Measurements from ENCODE around the gene PEX12. TPM values are rescaled to one million over a fixed set of nuclear protein-coding genes. Genes with fewer than 3 reads are reported as not detected.
A peak's percentile ranks its signal among the peaks of the same experiment; 100 is the strongest.
"Not testable (repeated sequence)": the region's sequence is repeated elsewhere in the genome, so short reads cannot be mapped to it uniquely, and the experiment has no call there.

PEX12 gene
- 1 to 10 TPM; 3.5 to 4.5 TPM for total RNA-seq

DNA sequence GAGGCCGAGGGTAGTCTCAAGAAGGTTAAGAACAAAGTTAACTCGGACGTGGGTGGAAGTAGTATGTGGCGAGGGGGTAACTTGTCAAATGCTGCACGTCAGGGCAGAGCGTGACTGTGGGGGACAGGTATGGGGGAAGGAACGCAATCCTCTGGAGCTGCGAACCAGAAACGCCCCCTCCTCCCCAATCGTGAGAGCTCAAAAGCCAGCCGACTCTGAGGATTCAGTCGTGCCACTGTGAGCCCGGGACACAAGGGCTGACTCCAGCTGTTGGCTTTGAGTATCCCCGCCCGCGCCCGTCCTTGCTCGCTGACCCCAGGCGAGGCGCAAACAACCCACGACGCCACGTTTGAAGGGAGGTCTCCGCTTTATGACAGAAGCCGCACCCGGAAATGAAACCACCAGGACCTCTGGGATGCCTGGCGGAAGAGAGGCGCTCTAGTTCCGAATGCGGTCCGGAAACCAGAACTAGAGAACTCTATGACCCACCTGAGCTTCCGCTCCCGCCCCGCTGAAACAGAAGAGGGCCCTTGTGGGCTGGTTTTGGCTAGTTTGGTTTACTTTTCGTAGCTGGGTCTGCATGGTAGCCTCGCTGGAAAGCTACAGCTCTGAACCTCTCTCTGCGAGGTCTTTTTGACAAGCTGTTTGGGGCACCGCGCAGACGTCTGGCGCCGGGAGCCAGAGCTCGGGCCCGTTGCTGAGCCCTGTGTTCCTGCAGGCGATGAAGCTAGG, at the start of gene PEX12:
Gene PEX12 (minus strand): TSS at position 375 of the 732 bp plus-strand sequence. CDS start 550 bp downstream, outside the sequence.
- peak; percentile 93 for DNase-seq (ENCODE audit: low spot score)
- Mint-ChIP-seq H3K36me3 (no peaks in the 10 kb centered on the region), H3K27me3 (peaks cover 0 to 3% of the 10 kb centered on the region in 2 donors), H3K27ac (peak within 1 kb of the TSS; percentile 98 to 100), H3K4me3 (peak within 1 kb of the TSS; percentile 99), H3K9me3 (no peaks in the 10 kb centered on the region), H3K4me1 (ENCODE audit: low read depth in 2 of 2) (peaks cover 21 to 26% of the 10 kb centered on the region in 2 donors)
- ATAC-seq, result peak; percentile 98

DNA sequence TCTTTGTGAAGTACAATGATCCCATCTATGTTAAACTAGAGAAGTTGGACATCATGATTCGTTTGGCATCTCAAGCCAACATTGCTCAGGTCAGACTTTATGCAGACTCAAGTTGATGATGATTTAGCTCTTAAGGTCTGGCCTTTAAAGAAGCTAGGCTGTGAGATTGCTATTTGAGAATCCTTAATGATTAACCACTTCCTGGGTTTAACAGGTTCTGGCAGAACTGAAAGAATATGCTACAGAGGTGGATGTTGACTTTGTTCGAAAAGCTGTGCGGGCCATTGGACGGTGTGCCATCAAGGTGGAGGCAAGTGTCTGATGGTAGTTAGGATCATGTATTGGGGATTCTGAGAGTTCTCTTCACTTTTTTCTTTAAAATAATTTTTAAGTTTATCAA, 49.0 kb upstream of the PEX12 start:
- ATAC-seq (no peak), DNase-seq (ENCODE audit: low spot score) (no peak)
- H3K4me3 Mint-ChIP-seq, result no peak overlapping the region
- H3K9me3 Mint-ChIP-seq, result no peaks in the 10 kb centered on the region
- peak overlapping the region in 1 of 2 donors; percentile 39 for H3K27ac Mint-ChIP-seq
- no peaks in the 10 kb centered on the region for H3K4me1 Mint-ChIP-seq (ENCODE audit: low read depth in 2 of 2)
- no peaks in the 10 kb centered on the region for H3K27me3 Mint-ChIP-seq
- peaks cover 31% of the 10 kb centered on the region for H3K36me3 Mint-ChIP-seq

- Mint-ChIP-seq H3K4me3 (no peak overlapping the region), H3K27ac (no peak overlapping the region), H3K9me3 (no peaks in the 10 kb centered on the region), H3K27me3 (no peaks in the 10 kb centered on the region), H3K36me3 (peaks cover 25% of the 10 kb centered on the region), H3K4me1 (ENCODE audit: low read depth in 2 of 2) (no peaks in the 10 kb centered on the region)
- DNase-seq (ENCODE audit: low spot score), result no peak
- ATAC-seq, result no peak
Measured at GRCh38 chr17:35621768-35622167, 43.4 kb upstream of the PEX12 start.

- no peaks in the 10 kb centered on the region for H3K9me3 Mint-ChIP-seq
- no peaks in the 10 kb centered on the region for H3K27me3 Mint-ChIP-seq
- DNase-seq (ENCODE audit: low spot score) (no peak), ATAC-seq (no peak)
- no peaks in the 10 kb centered on the region for H3K36me3 Mint-ChIP-seq
- H3K27ac Mint-ChIP-seq, result no peak overlapping the region
- no peaks in the 10 kb centered on the region for H3K4me1 Mint-ChIP-seq (ENCODE audit: low read depth in 2 of 2)
- H3K4me3 Mint-ChIP-seq, result no peak overlapping the region
Measured at GRCh38 chr17:35618628-35619027, 40.3 kb upstream of the PEX12 start.

DNA sequence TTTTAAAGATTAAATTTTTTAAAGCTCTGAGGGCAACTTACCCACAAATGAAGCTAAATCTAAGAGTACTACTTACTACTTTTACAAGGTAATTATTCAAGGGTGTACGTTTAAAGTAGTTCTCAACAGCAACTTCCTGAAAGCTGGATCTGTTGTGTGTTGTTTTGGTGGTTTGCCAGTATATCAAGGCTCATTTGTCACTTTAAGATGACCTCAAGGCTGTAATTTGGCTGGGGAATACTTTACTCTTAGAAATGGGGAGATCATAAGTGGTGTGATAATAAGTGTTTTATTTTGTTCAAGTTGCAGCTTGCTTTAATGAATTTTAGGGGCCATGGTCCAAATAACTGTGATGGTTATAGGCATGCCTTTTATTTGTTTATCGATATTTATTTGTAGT, 39.1 kb upstream of the PEX12 start:
- DNase-seq (ENCODE audit: low spot score) (no peak), ATAC-seq (no peak)
- H3K27me3 Mint-ChIP-seq, result no peaks in the 10 kb centered on the region
- H3K9me3 Mint-ChIP-seq, result no peaks in the 10 kb centered on the region
- no peak overlapping the region for H3K4me3 Mint-ChIP-seq
- no peaks in the 10 kb centered on the region for H3K36me3 Mint-ChIP-seq
- H3K4me1 Mint-ChIP-seq (ENCODE audit: low read depth in 2 of 2), result no peaks in the 10 kb centered on the region
- H3K27ac Mint-ChIP-seq, result no peak overlapping the region

DNA sequence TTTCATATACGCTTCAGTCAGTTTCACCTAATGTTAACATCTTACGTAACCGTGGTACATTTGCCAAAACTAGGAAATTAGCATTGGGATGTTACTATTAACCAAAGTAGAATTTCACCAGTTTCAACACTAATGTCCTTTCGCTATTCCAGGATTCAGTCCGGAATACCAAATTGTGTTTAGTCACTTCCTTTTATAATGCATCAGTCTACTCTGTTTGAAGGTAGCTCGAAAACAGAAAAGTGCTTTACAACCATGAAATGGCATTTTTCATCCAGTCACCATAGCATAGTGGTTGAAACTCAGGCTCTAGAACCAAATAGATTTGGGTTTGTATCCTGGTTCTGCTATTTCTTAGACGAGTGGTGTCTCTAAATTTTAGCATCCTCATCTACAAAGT, 38.2 kb upstream of the PEX12 start:
- Mint-ChIP-seq H3K4me1 (ENCODE audit: low read depth in 2 of 2) (no peaks in the 10 kb centered on the region), H3K4me3 (no peak overlapping the region), H3K27me3 (no peaks in the 10 kb centered on the region), H3K36me3 (no peaks in the 10 kb centered on the region), H3K9me3 (no peaks in the 10 kb centered on the region), H3K27ac (no peak overlapping the region)
- no peak for DNase-seq (ENCODE audit: low spot score)
- no peak for ATAC-seq

DNA sequence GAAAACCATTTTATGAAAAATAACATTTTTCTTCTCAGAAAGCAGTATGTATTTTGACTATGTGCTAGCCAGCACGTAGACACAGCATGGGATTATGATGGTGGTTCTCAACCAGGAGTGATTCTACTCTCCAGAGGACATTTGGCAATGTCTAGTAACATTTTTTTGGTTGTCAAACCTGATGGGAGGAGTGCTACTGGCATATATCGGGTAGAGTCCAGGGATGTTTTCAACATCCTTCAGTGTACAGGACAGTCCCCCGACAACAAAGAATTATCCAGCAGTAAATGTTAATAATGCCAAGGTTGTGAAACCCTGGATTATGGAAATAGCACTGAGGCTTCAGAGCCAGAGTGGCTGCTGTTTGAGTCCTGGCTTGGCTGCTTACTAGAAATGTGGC, 36.4 kb upstream of the PEX12 start:
- Mint-ChIP-seq H3K36me3 (no peaks in the 10 kb centered on the region), H3K9me3 (no peaks in the 10 kb centered on the region), H3K4me3 (no peak overlapping the region), H3K27ac (no peak overlapping the region), H3K27me3 (no peaks in the 10 kb centered on the region), H3K4me1 (ENCODE audit: low read depth in 2 of 2) (no peaks in the 10 kb centered on the region)
- DNase-seq (ENCODE audit: low spot score) (no peak), ATAC-seq (no peak)

- H3K36me3 Mint-ChIP-seq, result peaks cover 3% of the 10 kb centered on the region
- no peaks in the 10 kb centered on the region for H3K4me1 Mint-ChIP-seq (ENCODE audit: low read depth in 2 of 2)
- no peaks in the 10 kb centered on the region for H3K27me3 Mint-ChIP-seq
- DNase-seq (ENCODE audit: low spot score), result no peak
- H3K27ac Mint-ChIP-seq, result no peak overlapping the region
- H3K9me3 Mint-ChIP-seq, result no peaks in the 10 kb centered on the region
- no peak for ATAC-seq
- H3K4me3 Mint-ChIP-seq, result no peak overlapping the region
Measured at GRCh38 chr17:35612924-35613521, 34.7 kb upstream of the PEX12 start.

DNA sequence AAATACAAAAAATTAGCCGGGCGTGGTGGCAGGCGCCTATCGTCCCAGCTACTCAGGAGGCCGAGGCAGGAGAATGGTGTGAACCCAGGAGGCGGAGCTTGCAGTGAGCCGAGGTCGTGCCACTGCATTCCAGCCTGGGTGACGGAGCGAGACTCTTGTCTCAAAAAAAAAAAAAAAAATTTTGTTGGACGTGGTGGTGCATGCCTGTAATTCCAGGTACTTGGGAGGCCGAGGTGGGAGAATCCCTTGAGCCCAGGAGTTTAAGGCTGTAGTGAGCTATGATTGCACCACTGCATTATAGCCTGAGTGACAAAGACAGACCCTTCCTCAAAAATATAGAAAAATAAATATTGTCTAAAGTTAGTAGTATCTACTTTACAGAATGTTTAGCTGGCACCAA, 32.4 kb upstream of the PEX12 start:
- ATAC-seq; DNase-seq (ENCODE audit: low spot score); H3K27me3 Mint-ChIP-seq; H3K4me1 Mint-ChIP-seq (ENCODE audit: low read depth in 2 of 2); H3K27ac Mint-ChIP-seq; H3K4me3 Mint-ChIP-seq; H3K9me3 Mint-ChIP-seq: not testable (repeated sequence)
- peaks cover 12% of the 10 kb centered on the region for H3K36me3 Mint-ChIP-seq

GRCh38 chr17:35609831-35610230, 31.5 kb upstream of the PEX12 start:
- ATAC-seq (no peak), DNase-seq (ENCODE audit: low spot score) (no peak)
- no peaks in the 10 kb centered on the region for H3K4me1 Mint-ChIP-seq (ENCODE audit: low read depth in 2 of 2)
- H3K9me3 Mint-ChIP-seq, result no peaks in the 10 kb centered on the region
- no peak overlapping the region for H3K4me3 Mint-ChIP-seq
- H3K36me3 Mint-ChIP-seq, result peaks cover 17% of the 10 kb centered on the region
- H3K27me3 Mint-ChIP-seq, result no peaks in the 10 kb centered on the region
- no peak overlapping the region for H3K27ac Mint-ChIP-seq

- Mint-ChIP-seq H3K4me1 (ENCODE audit: low read depth in 2 of 2) (no peaks in the 10 kb centered on the region), H3K27me3 (no peaks in the 10 kb centered on the region), H3K9me3 (no peaks in the 10 kb centered on the region), H3K27ac (no peak overlapping the region), H3K4me3 (no peak overlapping the region), H3K36me3 (peaks cover 24% of the 10 kb centered on the region)
- no peak for ATAC-seq
- no peak for DNase-seq (ENCODE audit: low spot score)
Measured at GRCh38 chr17:35607239-35607847, 29.0 kb upstream of the PEX12 start.

DNA sequence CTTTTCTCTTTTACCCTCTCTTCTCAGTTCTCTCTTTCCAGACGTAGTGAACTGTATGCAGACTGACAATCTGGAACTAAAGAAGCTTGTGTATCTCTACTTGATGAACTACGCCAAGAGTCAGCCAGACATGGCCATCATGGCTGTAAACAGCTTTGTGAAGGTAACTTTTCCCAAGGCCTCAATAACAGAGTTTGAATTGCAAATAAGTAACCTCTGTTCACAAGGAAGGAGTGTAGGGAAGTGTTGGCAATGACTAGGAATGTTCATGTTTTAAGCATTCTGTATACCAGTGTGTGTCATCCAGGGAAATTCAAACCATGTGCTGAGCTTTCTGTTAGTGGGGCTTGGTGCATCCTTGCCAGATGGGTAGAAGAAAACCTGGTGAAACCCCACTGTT, 27.3 kb upstream of the PEX12 start:
- ATAC-seq, result no peak
- Mint-ChIP-seq H3K27ac (no peak overlapping the region), H3K27me3 (no peaks in the 10 kb centered on the region), H3K4me3 (no peak overlapping the region), H3K4me1 (ENCODE audit: low read depth in 2 of 2) (no peaks in the 10 kb centered on the region), H3K9me3 (no peaks in the 10 kb centered on the region), H3K36me3 (peaks cover 27% of the 10 kb centered on the region)
- DNase-seq (ENCODE audit: low spot score), result no peak

DNA sequence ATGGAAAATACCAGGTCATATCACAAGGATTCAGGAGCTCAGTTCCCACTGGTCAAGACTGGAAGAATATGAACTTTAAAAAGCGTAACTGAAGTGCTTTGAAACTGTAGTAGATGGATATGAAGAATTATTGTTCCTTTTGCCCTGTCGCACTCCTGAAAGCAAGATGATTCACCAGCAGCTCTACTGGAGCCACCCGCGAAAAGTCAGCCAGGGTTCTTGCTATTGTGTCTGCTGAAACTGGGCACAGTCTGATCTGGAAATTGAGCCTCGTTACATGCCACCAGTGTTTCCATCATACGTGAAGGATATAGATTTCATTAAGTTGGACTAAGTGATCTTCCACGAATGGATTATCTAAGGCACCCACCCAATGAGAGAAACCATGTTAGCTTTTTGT, 25.3 kb upstream of the PEX12 start:
- Mint-ChIP-seq H3K9me3 (no peaks in the 10 kb centered on the region), H3K27me3 (no peaks in the 10 kb centered on the region), H3K27ac (no peak overlapping the region), H3K36me3 (peaks cover 33% of the 10 kb centered on the region), H3K4me1 (ENCODE audit: low read depth in 2 of 2) (no peaks in the 10 kb centered on the region), H3K4me3 (no peak overlapping the region)
- ATAC-seq (no peak), DNase-seq (ENCODE audit: low spot score) (no peak)

GRCh38 chr17:35597604-35598003, 19.2 kb upstream of the PEX12 start:
- H3K4me3 Mint-ChIP-seq, result no peak overlapping the region
- no peak for ATAC-seq
- H3K4me1 Mint-ChIP-seq (ENCODE audit: low read depth in 2 of 2), result peaks cover 0 to 3% of the 10 kb centered on the region in 2 donors
- DNase-seq (ENCODE audit: low spot score), result no peak
- H3K36me3 Mint-ChIP-seq, result peaks cover 36% of the 10 kb centered on the region
- no peaks in the 10 kb centered on the region for H3K9me3 Mint-ChIP-seq
- no peaks in the 10 kb centered on the region for H3K27me3 Mint-ChIP-seq
- no peak overlapping the region for H3K27ac Mint-ChIP-seq
